ENCODE results near the gene PPP1R9B.
A peak's percentile ranks its signal among the peaks of the same experiment; 100 is the strongest.

The PPP1R9B gene

GRCh38 chr17:50161911-50162288 is 11.4 kb upstream of the PPP1R9B start:
- Histone ChIP-seq H3K9ac (ENCODE audit: low read length) (peak overlapping the region; percentile 34), H2AFZ (ENCODE audit: low read depth, low read length) (peak overlapping the region; percentile 16; the same call in 1 of the 2 replicates), H3K36me3 (replicated peaks; ENCODE audit: low read depth, low read length) (no peaks in the 10 kb centered on the region), H3K27me3 (ENCODE audit: low read depth, low read length) (no peaks in the 10 kb centered on the region), H3K27ac (ENCODE audit: low read length) (no peak overlapping the region), H3K9me3 (ENCODE audit: insufficient read depth, low read length) (no peaks in the 10 kb centered on the region), H3K4me1 (ENCODE audit: low read length) (peaks cover 40% of the 10 kb centered on the region), H3K4me2 (ENCODE audit: low read length) (peak overlapping the region; percentile 91), H3K4me3 (ENCODE audit: low read length) (peak overlapping the region; percentile 78), H3K79me2 (ENCODE audit: low read length) (no peaks in the 10 kb centered on the region), H4K20me1 (ENCODE audit: insufficient read depth, low read length) (no peaks in the 10 kb centered on the region)
- TF ChIP-seq EZH2phosphoT487 (IDR thresholded peaks at IDR 0.05; ENCODE audit: low read depth) (no peak), CTCF (IDR thresholded peaks at IDR 0.05; ENCODE audit: low read depth, low read length) (no peak)

- peak overlapping the region; percentile 78 for H3K4me3 ChIP-seq (ENCODE audit: low read length)
- H2AFZ ChIP-seq (ENCODE audit: low read depth, low read length) = peak overlapping the region; percentile 16; the same call in 1 of the 2 replicates
- H3K27me3 ChIP-seq (ENCODE audit: low read depth, low read length) = no peaks in the 10 kb centered on the region
- peaks cover 40% of the 10 kb centered on the region for H3K4me1 ChIP-seq (ENCODE audit: low read length)
- H3K9me3 ChIP-seq (ENCODE audit: insufficient read depth, low read length) = no peaks in the 10 kb centered on the region
- no peak overlapping the region for H3K27ac ChIP-seq (ENCODE audit: low read length)
- peak overlapping the region; percentile 67 for H3K9ac ChIP-seq (ENCODE audit: low read length)
- no peaks in the 10 kb centered on the region for H3K36me3 ChIP-seq (replicated peaks; ENCODE audit: low read depth, low read length)
- H3K79me2 ChIP-seq (ENCODE audit: low read length) = no peaks in the 10 kb centered on the region
- TF ChIP-seq CTCF (IDR thresholded peaks at IDR 0.05; ENCODE audit: low read depth, low read length) (peak; percentile 86), EZH2phosphoT487 (IDR thresholded peaks at IDR 0.05; ENCODE audit: low read depth) (no peak)
- H4K20me1 ChIP-seq (ENCODE audit: insufficient read depth, low read length) = no peaks in the 10 kb centered on the region
- peak overlapping the region; percentile 91 for H3K4me2 ChIP-seq (ENCODE audit: low read length)
These were observed 10.8 kb upstream of the PPP1R9B start for GRCh38 chr17:50161023-50161910.

GRCh38 chr17:50157891-50158290 is 7.4 kb upstream of the PPP1R9B start:
- Histone ChIP-seq H3K9me3 (ENCODE audit: insufficient read depth, low read length) (no peaks in the 10 kb centered on the region), H3K4me2 (ENCODE audit: low read length) (no peak overlapping the region), H4K20me1 (ENCODE audit: insufficient read depth, low read length) (no peaks in the 10 kb centered on the region), H3K4me1 (ENCODE audit: low read length) (peaks cover 46% of the 10 kb centered on the region), H2AFZ (ENCODE audit: low read depth, low read length) (no peak overlapping the region), H3K27ac (ENCODE audit: low read length) (no peak overlapping the region), H3K9ac (ENCODE audit: low read length) (no peak overlapping the region), H3K79me2 (ENCODE audit: low read length) (no peaks in the 10 kb centered on the region), H3K27me3 (ENCODE audit: low read depth, low read length) (no peaks in the 10 kb centered on the region), H3K36me3 (replicated peaks; ENCODE audit: low read depth, low read length) (no peaks in the 10 kb centered on the region), H3K4me3 (ENCODE audit: low read length) (no peak overlapping the region)
- TF ChIP-seq EZH2phosphoT487 (IDR thresholded peaks at IDR 0.05; ENCODE audit: low read depth) = no peak
- no peak for TF ChIP-seq CTCF (IDR thresholded peaks at IDR 0.05; ENCODE audit: low read depth, low read length)

- TF ChIP-seq EZH2phosphoT487 (IDR thresholded peaks at IDR 0.05; ENCODE audit: low read depth) = no peak
- no peak for TF ChIP-seq CTCF (IDR thresholded peaks at IDR 0.05; ENCODE audit: low read depth, low read length)
- H3K4me1 ChIP-seq (ENCODE audit: low read length) = peaks cover 38% of the 10 kb centered on the region
- peaks cover 4% of the 10 kb centered on the region for H3K36me3 ChIP-seq (replicated peaks; ENCODE audit: low read depth, low read length)
- H3K79me2 ChIP-seq (ENCODE audit: low read length) = peaks cover 24% of the 10 kb centered on the region
- peak overlapping the region; percentile 50 for H3K9ac ChIP-seq (ENCODE audit: low read length)
- H2AFZ ChIP-seq (ENCODE audit: low read depth, low read length) = peak overlapping the region; percentile 82
- H3K9me3 ChIP-seq (ENCODE audit: insufficient read depth, low read length) = no peaks in the 10 kb centered on the region
- H3K27ac ChIP-seq (ENCODE audit: low read length) = peak overlapping the region; percentile 62
- H3K27me3 ChIP-seq (ENCODE audit: low read depth, low read length) = no peaks in the 10 kb centered on the region
- peak overlapping the region; percentile 50 for H3K4me3 ChIP-seq (ENCODE audit: low read length)
- peak overlapping the region; percentile 80 for H3K4me2 ChIP-seq (ENCODE audit: low read length)
- H4K20me1 ChIP-seq (ENCODE audit: insufficient read depth, low read length) = no peaks in the 10 kb centered on the region
These were observed 4.8 kb upstream of the PPP1R9B start for GRCh38 chr17:50155115-50155819.

Measured in OCI-LY3 (cell line).